K562 (cell line): ENCODE measurements around the gene EXOC6.

Experiments used
- TEAD4 ChIP-seq, 2 experiments: sonication (generic) in 1 of 2; formaldehyde crosslinking in 1 of 2; IDR thresholded peaks; 2 replicates each; pipeline versions ENCODE4 v1.6.1 to v1.8.0; 2012 to 2022; ENCODE audit warnings: borderline replicate concordance in 1 of 2, inconsistent platforms in 1 of 2, low read length in 1 of 2, mild to moderate bottlenecking in 1 of 2, missing genetic modification reagents in 1 of 2
- ZNF274 ChIP-seq: IDR thresholded peaks from 2 replicates; pipeline ENCODE4 v1.6.1; 2011; ENCODE audit warnings: low read depth, mild to moderate bottlenecking, low read length, moderate library complexity, borderline replicate concordance
- TF ChIP-seq, protein P1 (sequence below): fragments of 150-350 bp; IDR thresholded peaks from 2 replicates; pipeline ENCODE4 v1.6.1; 2014; ENCODE audit warnings: low read depth, mild to moderate bottlenecking, low read length, borderline replicate concordance
- TF ChIP-seq, protein P2 (sequence below): sonication (generic); formaldehyde crosslinking; IDR thresholded peaks from 2 replicates; pipeline ENCODE4 v1.9.0; 2022; ENCODE audit warnings: mild to moderate bottlenecking, missing genetic modification reagents

DNA sequence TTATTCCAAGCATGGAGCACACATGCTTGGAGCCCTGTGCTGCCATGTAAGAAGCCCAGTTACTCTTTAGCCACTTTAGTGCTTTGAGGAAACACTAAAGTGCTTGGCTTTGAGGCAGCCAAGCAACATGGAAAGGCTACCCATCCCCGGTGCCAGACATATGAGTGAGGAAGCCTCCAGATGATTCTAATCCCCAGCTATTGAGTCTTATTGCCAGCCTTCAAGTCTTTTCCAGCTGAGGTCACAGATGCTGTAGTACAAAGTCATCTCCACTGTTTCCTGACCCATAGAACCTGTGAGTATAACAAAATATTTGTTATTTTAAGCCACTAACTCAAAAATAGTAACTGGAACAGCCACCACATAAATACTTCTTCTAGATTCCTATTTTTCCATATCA is 120.8 kb downstream of the EXOC6 start:
- TF ChIP-seq, protein P1, sequence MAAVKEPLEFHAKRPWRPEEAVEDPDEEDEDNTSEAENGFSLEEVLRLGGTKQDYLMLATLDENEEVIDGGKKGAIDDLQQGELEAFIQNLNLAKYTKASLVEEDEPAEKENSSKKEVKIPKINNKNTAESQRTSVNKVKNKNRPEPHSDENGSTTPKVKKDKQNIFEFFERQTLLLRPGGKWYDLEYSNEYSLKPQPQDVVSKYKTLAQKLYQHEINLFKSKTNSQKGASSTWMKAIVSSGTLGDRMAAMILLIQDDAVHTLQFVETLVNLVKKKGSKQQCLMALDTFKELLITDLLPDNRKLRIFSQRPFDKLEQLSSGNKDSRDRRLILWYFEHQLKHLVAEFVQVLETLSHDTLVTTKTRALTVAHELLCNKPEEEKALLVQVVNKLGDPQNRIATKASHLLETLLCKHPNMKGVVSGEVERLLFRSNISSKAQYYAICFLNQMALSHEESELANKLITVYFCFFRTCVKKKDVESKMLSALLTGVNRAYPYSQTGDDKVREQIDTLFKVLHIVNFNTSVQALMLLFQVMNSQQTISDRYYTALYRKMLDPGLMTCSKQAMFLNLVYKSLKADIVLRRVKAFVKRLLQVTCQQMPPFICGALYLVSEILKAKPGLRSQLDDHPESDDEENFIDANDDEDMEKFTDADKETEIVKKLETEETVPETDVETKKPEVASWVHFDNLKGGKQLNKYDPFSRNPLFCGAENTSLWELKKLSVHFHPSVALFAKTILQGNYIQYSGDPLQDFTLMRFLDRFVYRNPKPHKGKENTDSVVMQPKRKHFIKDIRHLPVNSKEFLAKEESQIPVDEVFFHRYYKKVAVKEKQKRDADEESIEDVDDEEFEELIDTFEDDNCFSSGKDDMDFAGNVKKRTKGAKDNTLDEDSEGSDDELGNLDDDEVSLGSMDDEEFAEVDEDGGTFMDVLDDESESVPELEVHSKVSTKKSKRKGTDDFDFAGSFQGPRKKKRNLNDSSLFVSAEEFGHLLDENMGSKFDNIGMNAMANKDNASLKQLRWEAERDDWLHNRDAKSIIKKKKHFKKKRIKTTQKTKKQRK: no peak
- TF ChIP-seq ZNF274 (no peak), TEAD4 (IDR thresholded peaks at IDR 0.05; ENCODE audit: low read length) (no peak), TEAD4 (CRISPR knock-in tag; IDR thresholded peaks at IDR 0.05; ENCODE audit: borderline replicate concordance) (no peak)
- TF ChIP-seq, protein P2, sequence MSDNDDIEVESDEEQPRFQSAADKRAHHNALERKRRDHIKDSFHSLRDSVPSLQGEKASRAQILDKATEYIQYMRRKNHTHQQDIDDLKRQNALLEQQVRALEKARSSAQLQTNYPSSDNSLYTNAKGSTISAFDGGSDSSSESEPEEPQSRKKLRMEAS (CRISPR knock-in tag): no peak
